GM08714 (cell line): ENCODE results near the gene AHNAK2.

Experiments used
- H3K4me3 ChIP-seq: fragments of 200-500 bp; sonication (Bioruptor generic); 2 replicates; pipeline ENCODE4 v1.5.1; 2014; ENCODE audit warnings: mild to moderate bottlenecking, low read length, inconsistent platforms
- ZNF274 ChIP-seq: IDR thresholded peaks from 2 replicates; pipeline ENCODE4 v1.6.1; 2012; ENCODE audit warnings: mild to moderate bottlenecking, low read depth, low read length

AHNAK2 gene

DNA sequence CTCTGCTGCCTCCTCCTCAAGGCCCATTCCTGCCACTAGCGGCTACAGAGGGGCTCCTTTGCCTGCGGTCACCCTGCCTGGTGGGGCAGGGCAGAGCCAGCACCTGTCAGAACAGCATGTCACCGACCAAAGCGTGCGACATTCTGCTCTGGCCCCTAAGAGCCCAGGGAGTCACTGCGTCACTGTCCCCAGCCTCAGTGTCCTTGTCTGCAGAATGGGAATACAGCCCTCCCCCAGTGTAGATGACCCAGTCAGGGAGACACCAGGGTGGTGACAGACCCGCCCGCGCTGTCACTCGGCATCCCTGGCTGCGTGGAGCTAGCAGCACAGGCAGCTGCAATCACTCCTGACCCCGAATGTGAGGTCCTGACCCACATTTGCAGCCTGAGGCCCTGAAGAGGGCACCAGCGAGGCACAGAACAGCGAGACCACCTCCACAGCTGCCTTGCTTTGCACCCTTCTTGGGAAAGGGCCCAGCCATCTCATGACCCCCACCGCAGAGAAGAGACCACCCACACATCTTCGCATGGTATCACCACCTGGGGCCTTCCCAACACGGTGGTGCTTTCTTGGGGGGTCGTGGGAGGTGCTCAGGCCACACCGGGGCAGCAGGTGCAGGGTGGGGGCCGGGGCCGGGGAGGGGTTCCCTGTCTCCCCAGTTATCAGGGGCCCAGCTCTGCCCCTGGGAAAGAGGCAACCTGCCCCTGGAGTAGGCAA lies 2.5 kb downstream of the AHNAK2 start:
- TF ChIP-seq ZNF274, result no peak

DNA sequence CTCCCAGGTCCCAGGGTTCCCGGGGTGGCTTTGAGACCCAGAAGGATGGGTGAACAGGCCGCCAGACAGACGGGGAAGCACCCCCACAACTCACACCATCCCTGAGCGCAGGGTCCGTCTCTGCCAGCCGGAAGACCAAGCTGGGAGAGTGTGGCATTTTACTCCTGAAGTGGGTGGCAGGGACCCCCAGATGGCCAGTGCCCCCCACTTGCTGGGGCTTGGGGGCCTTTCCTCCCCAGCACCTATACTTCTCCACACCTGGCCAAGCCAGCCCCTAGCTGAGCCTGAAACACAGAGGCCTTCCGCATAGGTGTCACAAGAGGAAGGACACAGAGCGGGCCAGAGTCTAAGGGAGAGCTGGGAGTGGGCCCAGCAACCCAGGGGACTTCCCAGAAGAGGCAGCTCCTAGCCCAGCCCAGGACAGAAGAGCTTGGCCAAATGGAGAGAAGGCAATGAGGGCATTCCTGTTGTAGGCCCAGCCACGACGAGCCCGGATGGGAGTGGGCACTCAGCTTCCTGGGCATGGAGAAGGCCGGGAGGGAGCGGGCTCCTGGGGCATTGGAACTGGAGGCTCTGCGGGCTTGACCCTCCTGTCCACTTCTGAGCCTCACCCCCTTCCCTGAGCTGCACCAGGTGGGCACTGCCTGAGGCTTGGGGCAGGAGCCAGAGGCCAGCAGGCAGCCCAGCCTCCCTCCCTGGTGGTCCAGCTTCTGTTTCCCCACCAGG lies 3.3 kb downstream of the AHNAK2 start:
- H3K4me3 ChIP-seq, result no peak overlapping the region
- TF ChIP-seq ZNF274, result no peak

More for the DNA sequence above, 2.5 kb downstream of the AHNAK2 start:
- H3K4me3 ChIP-seq, result no peak overlapping the region

DNA sequence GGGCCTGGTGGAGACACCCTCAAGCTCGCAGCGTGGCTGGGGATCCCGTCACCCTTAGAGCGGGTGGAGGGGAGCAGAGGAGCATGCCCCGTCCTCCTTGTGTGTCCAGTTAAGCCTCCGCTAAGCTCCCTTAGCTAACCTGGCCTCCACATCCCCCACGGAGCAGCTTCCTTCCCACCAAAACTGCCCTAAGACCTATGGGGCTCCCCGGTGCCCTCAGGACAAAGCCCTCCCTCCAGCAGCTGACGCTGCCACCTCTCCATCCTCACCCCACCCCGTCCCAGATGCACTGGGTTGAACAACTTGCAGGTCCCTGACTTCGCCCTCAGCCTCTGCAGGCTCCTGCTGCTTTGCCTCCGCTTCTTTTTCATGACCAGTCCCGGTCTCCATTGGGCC lies 4.0 kb downstream of the AHNAK2 start:
- no peak overlapping the region for H3K4me3 ChIP-seq
- TF ChIP-seq ZNF274, result no peak

DNA sequence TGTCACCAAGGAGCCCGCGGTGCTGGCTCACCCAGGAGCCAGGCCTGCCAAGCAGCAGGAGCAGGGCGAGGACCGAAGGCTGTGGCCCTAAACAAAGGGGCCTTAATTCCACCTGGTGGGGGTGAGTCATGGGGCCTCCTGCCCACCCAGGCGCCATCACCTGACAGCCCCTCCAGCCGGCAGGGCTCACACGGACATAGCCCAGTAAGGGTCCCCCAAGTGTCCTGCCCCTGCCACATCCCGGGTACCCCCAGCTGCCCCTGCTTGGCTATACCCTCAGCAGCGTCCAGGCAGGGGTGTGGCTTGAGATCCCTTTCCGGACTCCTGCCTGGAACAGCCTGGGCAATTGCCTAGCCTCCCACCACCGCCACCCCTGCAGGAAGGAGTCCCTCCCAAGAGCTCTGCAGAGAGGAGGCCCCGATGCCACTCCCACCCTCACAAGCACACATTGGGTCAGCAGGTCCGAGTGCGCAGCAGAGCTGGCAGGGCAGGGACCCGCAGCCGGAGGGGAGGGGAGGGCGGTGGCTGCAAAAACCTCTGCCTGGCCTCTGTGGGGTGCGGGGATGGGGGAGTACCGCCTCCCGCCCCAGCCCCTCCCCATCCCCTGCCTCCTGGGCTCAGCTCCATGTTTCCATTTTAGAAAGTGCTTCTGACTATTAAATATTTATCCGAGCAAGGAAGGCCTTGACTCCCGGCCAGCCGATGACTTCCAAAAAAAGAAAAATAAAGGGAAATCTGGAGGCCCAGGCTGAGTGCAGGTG lies 4.6 kb downstream of the AHNAK2 start:
- no peak for TF ChIP-seq ZNF274
- H3K4me3 ChIP-seq, result no peak overlapping the region

DNA sequence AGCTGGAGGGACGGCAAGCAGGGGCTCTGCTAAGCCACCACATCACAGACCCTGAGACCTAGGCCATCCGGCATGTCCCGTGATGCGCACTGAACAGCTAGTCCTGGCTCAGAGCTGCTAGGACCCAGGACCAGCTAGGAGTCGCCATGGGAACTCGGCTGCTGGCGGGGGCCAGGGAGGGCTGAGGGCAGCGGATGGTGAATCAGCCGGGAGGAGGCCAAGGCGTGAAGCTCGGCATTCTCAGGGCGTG lies 5.1 kb downstream of the AHNAK2 start:
- no peak overlapping the region for H3K4me3 ChIP-seq
- TF ChIP-seq ZNF274, result no peak

DNA sequence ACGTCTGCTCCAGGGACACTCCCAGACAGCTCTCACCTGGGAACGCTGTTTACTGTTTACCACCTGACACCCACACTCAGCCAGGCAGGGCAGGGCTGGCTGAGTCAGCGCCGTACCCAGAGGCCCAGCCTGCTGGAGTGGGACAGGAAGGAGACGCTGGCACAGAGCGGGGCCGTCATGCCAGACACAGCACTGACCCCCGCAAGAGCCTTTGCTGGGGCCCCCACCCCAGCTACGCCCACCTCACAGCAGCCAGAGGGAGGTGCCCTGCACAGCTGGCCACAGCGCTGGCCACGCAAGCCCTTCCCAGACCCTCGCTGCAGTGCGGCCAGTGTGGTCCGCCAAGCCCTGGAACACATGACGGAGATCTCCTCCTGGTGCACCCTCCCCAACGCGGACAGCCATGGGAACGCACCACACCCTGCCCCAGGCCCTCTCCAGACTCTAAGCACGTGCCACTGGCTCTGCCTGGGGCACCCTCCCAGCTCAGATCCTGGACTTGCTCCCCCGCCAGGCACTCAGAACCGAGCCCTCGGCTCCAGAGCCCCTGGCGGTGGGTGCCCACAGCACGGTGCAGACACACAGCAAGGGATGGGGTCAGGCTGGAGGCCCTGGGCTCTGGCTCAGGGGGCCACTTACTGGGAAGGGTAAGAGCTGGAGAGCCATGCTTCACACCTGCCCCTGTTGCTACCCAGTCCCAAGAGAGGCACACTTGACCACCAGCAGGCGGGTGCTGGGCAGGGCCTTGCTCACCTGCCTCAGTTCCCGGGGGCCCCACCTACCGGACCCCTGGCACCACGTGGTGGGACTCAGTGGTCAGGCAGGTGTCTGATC lies 5.7 kb downstream of the AHNAK2 start:
- H3K4me3 ChIP-seq, result no peak overlapping the region
- no peak for TF ChIP-seq ZNF274

DNA sequence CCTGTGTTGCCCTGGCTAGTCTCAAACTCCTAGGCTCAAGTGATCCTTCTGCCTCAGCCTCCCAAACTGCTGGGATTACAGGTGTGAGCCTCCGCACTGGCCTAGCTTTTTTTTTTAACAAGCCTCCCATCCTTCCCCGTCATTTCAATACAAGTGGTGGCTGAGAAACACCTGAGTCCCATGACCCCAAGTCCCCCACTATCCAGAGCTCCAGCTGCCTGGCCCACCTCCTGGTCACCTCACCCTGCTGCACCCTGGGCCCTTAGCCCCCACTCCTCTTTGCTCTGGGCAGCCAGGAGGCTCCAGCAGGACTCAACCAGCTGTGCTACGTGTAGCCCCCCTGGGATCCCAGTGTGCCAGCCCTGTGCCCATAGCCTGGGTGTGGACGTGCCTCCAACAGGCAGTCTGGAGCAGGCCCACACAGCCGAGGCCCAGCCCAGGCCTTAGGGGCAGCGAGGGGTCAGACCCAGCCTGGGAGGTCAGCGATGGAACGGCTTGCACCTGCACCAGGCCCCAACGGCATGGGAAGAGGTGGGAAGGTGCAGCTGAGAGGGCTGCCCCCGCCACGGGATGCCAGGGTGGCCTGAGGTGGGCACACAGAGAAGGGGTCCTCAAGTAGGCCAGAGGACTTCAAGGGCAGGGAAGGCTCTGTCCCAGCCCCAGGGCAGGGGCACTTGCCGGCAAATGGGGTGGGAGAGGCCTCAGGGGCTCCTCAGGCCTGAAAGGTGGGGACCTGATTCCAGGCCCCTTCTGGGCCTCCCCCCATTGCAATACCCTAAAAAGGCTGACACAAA lies 6.5 kb downstream of the AHNAK2 start:
- no peak for TF ChIP-seq ZNF274
- no peak overlapping the region for H3K4me3 ChIP-seq

DNA sequence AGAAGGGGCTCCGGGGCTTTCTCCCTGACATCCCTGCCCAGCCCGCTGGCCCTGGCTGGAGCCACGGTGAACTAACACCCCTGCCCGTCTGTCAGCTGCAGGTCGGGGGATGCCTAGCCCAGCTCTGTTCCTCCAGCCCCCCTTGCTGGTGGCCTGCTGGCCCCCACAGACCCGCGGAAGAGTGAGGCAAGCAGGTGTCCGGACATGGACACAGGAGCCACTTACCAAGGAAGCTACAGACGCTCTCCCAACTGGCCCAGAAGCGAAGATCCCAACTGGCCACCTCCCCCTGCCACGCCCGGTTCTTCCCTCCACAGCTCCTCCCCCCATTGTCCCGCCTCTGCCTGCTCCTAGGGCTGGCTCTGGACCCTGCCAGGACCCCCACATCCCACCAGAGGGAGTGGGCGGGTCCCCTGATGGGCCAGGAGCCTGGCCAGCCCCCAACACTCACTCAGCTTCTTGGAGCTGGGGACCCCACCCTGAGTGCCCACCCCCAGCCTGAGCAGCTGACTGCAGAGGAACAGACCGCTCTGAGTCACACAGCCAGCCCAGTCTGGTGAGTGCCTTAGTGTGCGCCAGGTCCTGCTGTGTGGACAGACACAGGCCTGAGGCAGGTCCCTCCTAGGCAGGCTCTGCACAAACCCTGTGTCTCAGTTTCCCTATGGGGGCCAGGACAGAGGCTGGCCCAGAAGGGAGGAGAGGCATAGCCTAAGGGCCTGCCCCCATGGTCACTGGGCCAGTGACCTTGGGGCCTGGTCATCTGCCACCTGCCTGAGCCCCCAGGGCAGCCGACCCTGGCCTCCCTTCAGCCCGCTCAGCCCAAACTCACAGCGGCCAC lies 7.7 kb downstream of the AHNAK2 start:
- H3K4me3 ChIP-seq, result no peak overlapping the region
- TF ChIP-seq ZNF274, result no peak

DNA sequence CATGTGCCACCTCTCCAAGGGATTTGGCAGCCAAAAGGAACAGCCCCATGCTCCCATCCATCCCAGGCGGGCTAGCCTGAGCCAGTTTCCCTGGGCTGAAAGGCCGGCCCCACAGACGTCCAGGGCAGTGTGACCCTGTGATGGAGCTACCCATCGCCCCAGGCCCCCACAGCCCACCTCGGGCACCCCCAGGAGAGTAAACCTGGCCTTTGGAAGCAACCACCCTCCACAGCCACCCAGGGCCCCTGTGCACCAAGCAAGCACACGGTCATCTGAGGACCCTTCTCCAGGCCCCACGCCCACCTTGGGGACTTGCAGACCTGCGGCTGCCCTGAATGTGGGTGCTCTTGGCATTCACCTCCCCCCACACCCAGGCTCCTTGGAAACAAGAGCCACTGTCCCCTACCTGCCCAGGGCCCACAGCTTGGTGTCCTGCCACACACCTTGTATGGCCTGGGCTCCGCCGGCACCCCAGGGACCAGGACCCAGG lies 8.4 kb downstream of the AHNAK2 start:
- TF ChIP-seq ZNF274, result no peak
- no peak overlapping the region for H3K4me3 ChIP-seq

DNA sequence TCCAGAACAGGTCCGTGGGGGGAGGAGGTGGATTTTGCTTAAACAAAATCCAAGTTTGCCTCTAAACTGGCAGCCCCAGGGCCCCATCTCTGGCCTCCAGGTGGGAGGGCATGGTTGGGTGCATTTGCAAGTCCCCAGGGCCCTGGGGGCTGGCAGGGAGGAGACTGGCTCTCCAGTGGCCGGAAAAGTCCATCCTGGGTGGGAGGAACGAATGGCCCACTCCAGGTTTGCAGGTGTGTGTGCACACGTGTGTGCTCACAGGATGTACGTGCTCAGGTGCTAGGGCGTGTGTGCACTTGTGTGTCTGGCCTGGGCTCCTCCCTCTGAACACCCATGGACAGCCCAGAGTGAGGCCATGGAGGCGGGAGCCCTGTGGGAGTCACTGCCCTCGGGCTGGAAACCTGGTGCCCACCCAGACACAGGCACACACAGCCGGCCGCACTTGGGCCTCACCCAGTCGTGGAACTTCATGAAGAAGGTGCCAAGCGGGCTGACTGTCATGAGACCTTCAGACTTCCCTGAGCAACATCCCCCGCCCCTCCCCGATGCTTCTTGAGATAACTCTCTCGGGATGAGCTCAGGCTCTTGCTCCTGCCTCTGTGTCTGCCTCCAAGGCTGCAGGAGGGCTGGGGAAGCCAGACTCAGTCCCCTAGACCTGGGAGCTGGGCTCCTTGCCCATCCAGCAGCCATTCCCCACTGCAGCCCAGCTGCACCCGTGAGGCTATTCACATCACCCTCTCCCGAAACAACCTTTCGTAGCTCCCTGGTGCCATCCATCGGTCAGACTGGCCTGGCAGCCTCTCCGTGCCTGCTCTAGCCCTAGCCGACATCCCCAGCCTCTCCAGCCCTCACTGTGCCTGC lies 9.4 kb downstream of the AHNAK2 start:
- no peak for TF ChIP-seq ZNF274
- H3K4me3 ChIP-seq, result no peak overlapping the region

DNA sequence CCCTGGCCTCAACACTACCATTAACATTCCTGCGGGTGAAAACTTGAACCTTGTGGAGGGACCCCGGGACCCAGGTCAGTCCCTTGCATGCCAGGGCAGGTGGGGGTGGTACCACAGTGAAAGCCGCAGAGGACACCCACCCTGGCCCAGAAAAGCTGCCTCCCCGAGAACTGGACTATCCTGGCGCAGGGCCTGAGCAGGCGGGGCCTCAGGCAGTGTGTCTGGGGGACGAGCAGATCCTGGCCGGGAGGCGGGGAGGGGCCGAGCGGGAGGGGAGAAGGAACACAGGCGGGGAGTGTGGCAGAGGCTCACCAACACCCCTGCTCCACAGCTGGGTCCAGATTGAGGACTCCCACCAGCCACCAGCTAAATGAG lies 10.0 kb downstream of the AHNAK2 start:
- no peak for TF ChIP-seq ZNF274
- no peak overlapping the region for H3K4me3 ChIP-seq

DNA sequence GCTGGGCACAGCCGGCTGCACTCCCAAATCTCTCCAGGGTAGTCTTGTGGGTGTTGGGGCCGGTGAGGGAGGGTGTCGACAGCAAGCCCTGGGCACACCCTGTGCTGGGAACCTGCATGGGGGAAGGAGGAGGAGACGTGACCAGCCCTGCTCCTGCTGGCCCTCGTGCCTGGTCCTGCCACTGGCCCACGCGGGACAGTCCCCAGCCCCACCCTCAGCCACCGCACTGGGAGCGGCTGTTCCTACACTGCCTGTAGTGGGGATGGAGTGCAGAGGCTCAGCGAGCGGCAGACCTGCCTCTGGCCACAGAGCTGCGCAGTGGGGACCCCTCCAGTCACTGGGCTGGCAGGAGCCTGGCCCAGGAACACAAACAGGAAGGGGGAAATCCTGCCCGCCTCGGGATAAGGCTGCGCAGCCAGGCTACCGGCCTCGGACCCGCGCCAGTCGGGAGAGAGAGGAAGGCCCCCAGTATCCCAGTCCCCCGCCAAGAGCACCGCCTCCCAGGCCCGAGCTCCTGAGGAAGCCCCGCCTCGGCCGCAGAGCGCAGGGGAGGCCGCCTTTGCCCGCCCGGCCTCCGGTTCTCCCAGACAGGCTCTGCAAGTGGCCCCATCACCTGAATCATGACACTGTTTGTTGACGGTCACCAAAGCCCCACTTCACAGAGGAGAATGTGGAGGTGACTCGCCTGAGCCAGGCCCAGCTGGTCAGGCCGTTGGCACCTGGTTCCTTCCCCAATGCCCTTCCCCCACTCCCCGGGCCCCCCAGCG lies 10.6 kb downstream of the AHNAK2 start:
- no peak for TF ChIP-seq ZNF274
- H3K4me3 ChIP-seq, result no peak overlapping the region
